ENCODE measurements around the gene SKIDA1. TPM values are rescaled to one million over a fixed set of nuclear protein-coding genes. Genes with fewer than 3 reads are reported as not detected.

The SKIDA1 gene
- total and polyA plus RNA-seq, 2 experiments from 2014 or later, result 1.5 to 3.5 TPM

DNA sequence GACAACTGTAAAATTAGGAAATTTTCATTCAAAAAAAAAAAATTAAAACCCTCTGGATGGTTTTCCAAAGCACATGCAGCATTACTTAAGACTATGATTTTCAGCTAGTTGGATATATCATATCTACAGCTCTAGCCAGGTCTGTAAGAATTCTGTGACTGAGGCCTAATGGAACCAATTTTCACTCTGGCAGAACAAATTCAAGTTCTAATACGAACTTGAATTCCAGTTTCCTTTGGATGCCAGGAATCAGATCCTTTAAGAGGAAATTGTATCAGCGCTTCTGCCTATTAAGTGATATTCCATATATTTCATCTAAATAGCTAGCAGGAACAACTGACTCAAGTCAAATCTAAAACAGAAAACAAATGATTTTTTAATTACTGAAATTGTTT is 34.8 kb downstream of the SKIDA1 start (continued):
- TF ChIP-seq EZH2phosphoT487 (IDR thresholded peaks at IDR 0.05; ENCODE audit: unreplicated experiment), result no peak

DNA sequence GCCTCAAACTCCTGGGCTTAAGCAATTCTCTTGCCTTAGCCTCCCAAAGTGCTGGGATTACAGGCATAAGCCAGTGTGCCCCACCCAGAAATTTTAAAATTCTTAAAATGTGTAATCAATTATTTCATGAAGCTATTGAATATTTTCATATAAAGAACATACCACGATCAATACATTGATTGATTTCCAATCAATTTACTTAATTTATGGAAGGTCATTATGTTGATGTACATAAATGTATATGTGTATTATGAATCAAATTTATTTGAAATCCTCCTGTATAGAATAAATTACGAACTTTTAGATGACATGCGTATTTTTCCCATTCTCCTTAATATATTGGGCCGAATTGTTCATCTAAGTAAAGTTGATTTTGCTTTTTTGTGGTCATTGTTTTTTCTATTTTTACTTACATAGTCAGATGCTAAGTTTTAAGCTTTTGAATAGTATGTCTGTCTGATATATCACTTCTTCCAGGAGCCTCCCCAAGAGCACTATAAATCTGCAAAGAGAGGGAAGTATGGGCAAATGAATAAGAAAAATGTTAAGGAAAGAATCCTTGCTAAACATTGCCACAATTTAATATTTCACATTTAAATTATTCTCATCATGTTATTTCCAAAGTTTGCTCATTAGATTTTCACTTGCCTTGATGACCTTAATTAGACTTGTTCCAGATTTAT is 35.3 kb downstream of the SKIDA1 start:
- H3K4me1 ChIP-seq (ENCODE audit: insufficient read depth), result peaks cover 13% of the 10 kb centered on the region; the same call in 1 of the 2 replicates
- Mint-ChIP-seq H3K27me3 (ENCODE audit: insufficient read depth, low read depth, poor library complexity) (peaks cover 22% of the 10 kb centered on the region), H3K36me3 (ENCODE audit: low read depth) (peaks cover 8% of the 10 kb centered on the region; the same call in 2 of the 3 replicates), H3K9me3 (no peaks in the 10 kb centered on the region), H3K4me3 (no peak overlapping the region), H3K4me1 (peaks cover 26% of the 10 kb centered on the region), H3K27ac (no peak overlapping the region)
- H3K4me3 ChIP-seq, result no peak overlapping the region
- H4K20me1 ChIP-seq (replicated peaks; ENCODE audit: insufficient read depth), result no peaks in the 10 kb centered on the region; the same call in 1 of the 2 replicates
- H2AFZ ChIP-seq, result no peak overlapping the region
- H3K27ac ChIP-seq (ENCODE audit: low read depth), result no peak overlapping the region
- no peaks in the 10 kb centered on the region for H3K9me2 ChIP-seq (ENCODE audit: insufficient read depth)
- no peak overlapping the region for H3K4me2 ChIP-seq
- DNase-seq (ENCODE audit: low spot score) (no peak), ATAC-seq (no peak)
- no peaks in the 10 kb centered on the region for H3K36me3 ChIP-seq (ENCODE audit: insufficient read depth)
- TF ChIP-seq, protein P1, sequence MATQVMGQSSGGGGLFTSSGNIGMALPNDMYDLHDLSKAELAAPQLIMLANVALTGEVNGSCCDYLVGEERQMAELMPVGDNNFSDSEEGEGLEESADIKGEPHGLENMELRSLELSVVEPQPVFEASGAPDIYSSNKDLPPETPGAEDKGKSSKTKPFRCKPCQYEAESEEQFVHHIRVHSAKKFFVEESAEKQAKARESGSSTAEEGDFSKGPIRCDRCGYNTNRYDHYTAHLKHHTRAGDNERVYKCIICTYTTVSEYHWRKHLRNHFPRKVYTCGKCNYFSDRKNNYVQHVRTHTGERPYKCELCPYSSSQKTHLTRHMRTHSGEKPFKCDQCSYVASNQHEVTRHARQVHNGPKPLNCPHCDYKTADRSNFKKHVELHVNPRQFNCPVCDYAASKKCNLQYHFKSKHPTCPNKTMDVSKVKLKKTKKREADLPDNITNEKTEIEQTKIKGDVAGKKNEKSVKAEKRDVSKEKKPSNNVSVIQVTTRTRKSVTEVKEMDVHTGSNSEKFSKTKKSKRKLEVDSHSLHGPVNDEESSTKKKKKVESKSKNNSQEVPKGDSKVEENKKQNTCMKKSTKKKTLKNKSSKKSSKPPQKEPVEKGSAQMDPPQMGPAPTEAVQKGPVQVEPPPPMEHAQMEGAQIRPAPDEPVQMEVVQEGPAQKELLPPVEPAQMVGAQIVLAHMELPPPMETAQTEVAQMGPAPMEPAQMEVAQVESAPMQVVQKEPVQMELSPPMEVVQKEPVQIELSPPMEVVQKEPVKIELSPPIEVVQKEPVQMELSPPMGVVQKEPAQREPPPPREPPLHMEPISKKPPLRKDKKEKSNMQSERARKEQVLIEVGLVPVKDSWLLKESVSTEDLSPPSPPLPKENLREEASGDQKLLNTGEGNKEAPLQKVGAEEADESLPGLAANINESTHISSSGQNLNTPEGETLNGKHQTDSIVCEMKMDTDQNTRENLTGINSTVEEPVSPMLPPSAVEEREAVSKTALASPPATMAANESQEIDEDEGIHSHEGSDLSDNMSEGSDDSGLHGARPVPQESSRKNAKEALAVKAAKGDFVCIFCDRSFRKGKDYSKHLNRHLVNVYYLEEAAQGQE (IDR thresholded peaks at IDR 0.05; ENCODE audit: unreplicated experiment), result no peak
- no peak for TF ChIP-seq CREB1 (CRISPR knock-in tag; IDR thresholded peaks at IDR 0.05; ENCODE audit: low read depth)
- peaks cover 1% of the 10 kb centered on the region; the same call in 1 of the 2 replicates for H3F3A ChIP-seq (replicated peaks; ENCODE audit: low read depth)
- H3K79me2 ChIP-seq (replicated peaks; ENCODE audit: insufficient read depth), result no peaks in the 10 kb centered on the region; the same call in 1 of the 2 replicates
- H3K27me3 ChIP-seq (ENCODE audit: insufficient read depth), result peaks cover 18% of the 10 kb centered on the region

DNA sequence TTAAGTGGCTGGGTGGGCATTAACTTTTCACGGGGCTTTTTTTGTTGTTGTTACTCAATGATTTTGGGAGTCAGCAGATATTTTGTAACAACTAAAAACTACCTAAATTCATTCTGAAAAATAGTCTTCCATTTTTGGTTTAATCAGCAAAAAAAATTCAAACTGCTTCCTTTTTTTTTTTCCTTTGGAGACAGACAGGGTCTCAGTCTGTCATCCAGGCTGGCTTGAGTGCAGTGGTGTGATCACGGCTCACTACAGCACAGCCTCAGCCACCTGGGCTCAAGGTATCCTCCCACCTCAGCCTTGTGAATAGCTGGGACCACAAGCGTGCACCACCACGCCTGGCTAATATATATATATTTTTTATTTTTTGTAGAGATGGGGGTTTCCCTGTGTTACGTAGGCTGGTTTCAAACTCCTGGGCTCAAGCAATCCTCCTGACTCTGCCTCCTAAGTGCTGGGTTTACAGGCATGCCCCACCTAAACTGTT is 36.5 kb downstream of the SKIDA1 start:
- no peaks in the 10 kb centered on the region for H3K79me2 ChIP-seq (replicated peaks; ENCODE audit: insufficient read depth)
- DNase-seq (ENCODE audit: low spot score), result no peak
- no peak overlapping the region for H3K27ac ChIP-seq (ENCODE audit: low read depth)
- no peak for TF ChIP-seq ZNF331 (CRISPR knock-in tag; IDR thresholded peaks at IDR 0.05; ENCODE audit: low read depth)
- peaks cover 11% of the 10 kb centered on the region; the same call in 1 of the 2 replicates for H3K4me1 ChIP-seq (ENCODE audit: insufficient read depth)
- H3K9me2 ChIP-seq (ENCODE audit: insufficient read depth), result no peaks in the 10 kb centered on the region
- H4K20me1 ChIP-seq (replicated peaks; ENCODE audit: insufficient read depth), result no peaks in the 10 kb centered on the region; the same call in 1 of the 2 replicates
- H3K4me2 ChIP-seq, result no peak overlapping the region
- H3K4me3 ChIP-seq, result no peak overlapping the region
- peaks cover 16% of the 10 kb centered on the region for H3K27me3 Mint-ChIP-seq (ENCODE audit: insufficient read depth, low read depth, poor library complexity)
- ATAC-seq, result peak; percentile 66
- H3K9me3 Mint-ChIP-seq, result no peaks in the 10 kb centered on the region
- H3K4me3 Mint-ChIP-seq, result no peak overlapping the region
- H3K36me3 ChIP-seq (ENCODE audit: insufficient read depth), result no peaks in the 10 kb centered on the region
- H3K27ac Mint-ChIP-seq, result no peak overlapping the region
- peaks cover 9% of the 10 kb centered on the region for H3K27me3 ChIP-seq (ENCODE audit: insufficient read depth)
- no peak overlapping the region for H2AFZ ChIP-seq
- H3K36me3 Mint-ChIP-seq (ENCODE audit: low read depth), result peaks cover 8% of the 10 kb centered on the region; the same call in 2 of the 3 replicates
- H3K4me1 Mint-ChIP-seq, result peaks cover 22% of the 10 kb centered on the region
- H3F3A ChIP-seq (replicated peaks; ENCODE audit: low read depth), result no peaks in the 10 kb centered on the region
